ENCODE data around the gene MRPL1. TPM values are rescaled to one million over a fixed set of nuclear protein-coding genes. Genes with fewer than 3 reads are reported as not detected.

MRPL1 gene
- total and polyA plus RNA-seq, 4 donors, result 10.5 to 20.6 (median 16.1) TPM

DNA sequence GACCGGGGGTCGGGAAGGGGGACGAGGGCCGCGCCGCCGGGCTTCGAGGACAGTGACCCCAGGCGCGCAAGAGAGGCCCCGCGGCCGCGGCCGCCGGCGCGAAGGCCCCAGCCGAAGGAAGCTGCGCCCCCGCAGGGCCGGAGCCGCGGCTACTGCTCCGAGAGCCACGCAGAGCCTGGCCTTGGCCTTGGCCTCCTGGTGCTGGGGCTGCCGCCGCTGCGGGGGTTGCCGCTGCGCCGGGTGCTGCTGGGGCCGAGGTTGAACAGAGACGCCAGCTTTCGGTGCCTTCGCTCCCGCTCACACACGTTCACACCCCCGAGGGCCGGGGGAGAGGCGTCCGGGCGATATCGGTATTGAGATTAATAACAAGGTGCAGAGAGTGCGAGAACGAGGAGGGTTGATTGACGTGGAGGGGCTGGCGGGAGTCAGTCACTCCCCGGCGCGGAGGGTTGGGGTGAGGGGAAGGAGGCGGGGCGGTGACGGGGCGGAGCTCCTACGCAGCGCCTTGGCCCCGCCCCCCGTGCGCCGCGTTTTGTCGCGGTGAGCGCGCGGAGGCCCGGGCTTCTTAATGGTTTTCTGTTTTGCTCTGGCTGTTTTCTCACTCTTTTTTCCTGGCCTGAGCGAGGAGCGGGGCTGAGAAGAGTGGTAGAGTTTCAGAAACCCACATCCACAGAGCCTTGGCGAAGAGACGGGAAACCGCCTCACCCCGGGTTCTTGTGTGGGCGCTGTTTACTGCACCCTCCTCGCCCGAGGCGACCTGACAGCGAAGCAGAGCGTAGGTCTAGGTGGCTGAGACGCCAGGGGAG is 42.6 kb upstream of the MRPL1 start (continued):
- TF ChIP-seq SP1 (IDR thresholded peaks at IDR 0.05) (no peak), GABPA (IDR thresholded peaks at IDR 0.05 in 1 of 2, conservative IDR thresholded peaks at IDR 0.05 in 1 of 2) (peak in 1 of 2 donors; percentile 10), YY1 (IDR thresholded peaks at IDR 0.05) (peak; percentile 38), RXRA (IDR thresholded peaks at IDR 0.05) (peak in 1 of 2 donors; percentile 11), TAF1 (conservative IDR thresholded peaks at IDR 0.05) (no peak), ATF3 (IDR thresholded peaks at IDR 0.05) (no peak), EGR1 (IDR thresholded peaks at IDR 0.05; ENCODE audit: low read depth in 2 of 2) (no peak), MAX (IDR thresholded peaks at IDR 0.05) (no peak)

DNA sequence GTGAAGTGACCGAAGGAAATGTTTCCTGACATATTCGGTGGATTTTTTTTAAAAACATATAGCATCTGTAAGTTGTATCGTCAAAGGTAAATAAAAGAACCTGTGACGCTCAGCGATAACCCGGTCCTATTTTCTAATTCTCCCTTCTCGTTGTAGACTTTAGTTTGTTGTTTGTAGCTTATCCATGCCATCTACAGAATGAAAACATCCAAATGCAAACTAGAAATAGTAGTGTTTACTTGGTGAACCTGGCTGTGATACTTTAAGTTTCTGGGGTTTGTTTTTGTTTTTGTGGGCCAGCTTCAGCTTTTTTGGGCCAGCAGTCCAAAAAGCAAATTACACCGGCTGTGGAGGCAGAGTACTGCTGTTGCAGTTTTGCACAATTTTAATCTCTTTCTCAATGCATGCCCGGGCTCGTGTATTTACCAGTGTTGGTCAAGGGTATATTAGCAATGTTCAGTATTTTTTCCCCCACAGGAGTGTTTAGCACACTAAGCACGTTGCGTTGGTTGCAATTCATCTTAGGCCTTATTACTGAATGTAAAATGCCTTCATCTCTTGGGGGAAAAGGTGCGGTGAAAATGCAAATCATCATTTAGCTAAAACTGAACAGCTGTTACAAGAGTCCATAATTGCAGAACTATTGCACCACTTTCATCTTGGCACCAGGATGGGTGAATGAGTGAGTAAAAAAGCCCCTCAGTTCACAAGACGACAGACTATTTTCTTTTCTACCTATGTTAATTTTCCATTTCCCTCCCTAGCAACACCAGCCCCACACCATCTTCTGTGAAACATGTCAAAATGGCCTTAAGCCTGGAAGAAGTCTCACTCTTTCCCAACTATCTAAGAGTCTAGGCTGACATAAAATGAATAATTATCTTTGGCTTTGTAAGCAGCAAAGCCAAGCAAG is 41.7 kb upstream of the MRPL1 start:
- 3% methylated on average over 14 of the region's 14 CpGs for WGBS
- peak overlapping the region; percentile 99 to 100 for H3K27ac ChIP-seq (ENCODE audit: low read depth in 1 of 2, low read length in 2 of 2)
- DNase-seq (ENCODE audit: low spot score), result peak; percentile 39
- peak overlapping the region; percentile 98 to 99 for H3K9ac ChIP-seq (ENCODE audit: low read depth in 1 of 2, low read length in 2 of 2)
- H3K4me1 ChIP-seq (ENCODE audit: control insufficient read depth in 4 of 4, insufficient read depth in 4 of 4, low read length in 3 of 4), result peaks cover 0 to 28% (median 17%) of the 10 kb centered on the region in 4 donors
- H3K4me3 ChIP-seq (ENCODE audit: low read depth in 1 of 3, low read length in 3 of 3), result peak overlapping the region; percentile 86 to 98 (median 94)
- no peaks in the 10 kb centered on the region for H3K27me3 ChIP-seq (ENCODE audit: control insufficient read depth in 4 of 4, insufficient read depth in 4 of 4, low read length in 3 of 4)
- no peak for TF ChIP-seq FOXA2 (IDR thresholded peaks at IDR 0.05)
- peak; percentile 11 for TF ChIP-seq ATF3 (IDR thresholded peaks at IDR 0.05)
- TF ChIP-seq HNF4G (IDR thresholded peaks at IDR 0.05), result peak; percentile 20
- no peak for TF ChIP-seq TAF1 (conservative IDR thresholded peaks at IDR 0.05)
- TF ChIP-seq MAX (IDR thresholded peaks at IDR 0.05), result no peak
- TF ChIP-seq, protein P1, sequence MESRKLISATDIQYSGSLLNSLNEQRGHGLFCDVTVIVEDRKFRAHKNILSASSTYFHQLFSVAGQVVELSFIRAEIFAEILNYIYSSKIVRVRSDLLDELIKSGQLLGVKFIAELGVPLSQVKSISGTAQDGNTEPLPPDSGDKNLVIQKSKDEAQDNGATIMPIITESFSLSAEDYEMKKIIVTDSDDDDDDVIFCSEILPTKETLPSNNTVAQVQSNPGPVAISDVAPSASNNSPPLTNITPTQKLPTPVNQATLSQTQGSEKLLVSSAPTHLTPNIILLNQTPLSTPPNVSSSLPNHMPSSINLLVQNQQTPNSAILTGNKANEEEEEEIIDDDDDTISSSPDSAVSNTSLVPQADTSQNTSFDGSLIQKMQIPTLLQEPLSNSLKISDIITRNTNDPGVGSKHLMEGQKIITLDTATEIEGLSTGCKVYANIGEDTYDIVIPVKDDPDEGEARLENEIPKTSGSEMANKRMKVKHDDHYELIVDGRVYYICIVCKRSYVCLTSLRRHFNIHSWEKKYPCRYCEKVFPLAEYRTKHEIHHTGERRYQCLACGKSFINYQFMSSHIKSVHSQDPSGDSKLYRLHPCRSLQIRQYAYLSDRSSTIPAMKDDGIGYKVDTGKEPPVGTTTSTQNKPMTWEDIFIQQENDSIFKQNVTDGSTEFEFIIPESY (IDR thresholded peaks at IDR 0.05), result no peak
- peak; percentile 9 for TF ChIP-seq CTCF (IDR thresholded peaks at IDR 0.05; ENCODE audit: low read depth, low read length, missing input control)
- peak in 1 of 2 donors; percentile 24 for TF ChIP-seq RAD21 (IDR thresholded peaks at IDR 0.05)
- peak; percentile 13 for TF ChIP-seq REST (IDR thresholded peaks at IDR 0.05)
- TF ChIP-seq HNF4A (conservative IDR thresholded peaks at IDR 0.05), result peak; percentile 52 to 61
- no peak for TF ChIP-seq YY1 (IDR thresholded peaks at IDR 0.05)
- TF ChIP-seq GABPA (IDR thresholded peaks at IDR 0.05 in 1 of 2, conservative IDR thresholded peaks at IDR 0.05 in 1 of 2), result no peak
- no peak for TF ChIP-seq EGR1 (IDR thresholded peaks at IDR 0.05; ENCODE audit: low read depth in 2 of 2)
- peak; percentile 45 for TF ChIP-seq SP1 (IDR thresholded peaks at IDR 0.05)
- TF ChIP-seq RXRA (IDR thresholded peaks at IDR 0.05), result peak in 1 of 2 donors; percentile 2
- TF ChIP-seq FOXA1 (IDR thresholded peaks at IDR 0.05), result no peak
- no peak for TF ChIP-seq NR2F2 (IDR thresholded peaks at IDR 0.05)
- TF ChIP-seq JUND (IDR thresholded peaks at IDR 0.05), result no peak
- H3K9me3 ChIP-seq (ENCODE audit: control insufficient read depth in 4 of 4, low read length in 3 of 4), result no peaks in the 10 kb centered on the region
- H3K36me3 ChIP-seq (ENCODE audit: control insufficient read depth in 4 of 4, insufficient read depth in 3 of 4, low read depth in 1 of 4, low read length in 3 of 4), result no peaks in the 10 kb centered on the region
